Effector CD4-positive, alpha-beta T cell (primary cell): ENCODE results near the gene ANO3.

Experiments used
- DNase-seq: peaks from one replicate; pipeline ENCODE4 v3.0.0-alpha.2; 2020

Gene ANO3

GRCh38 chr11:26510164-26510563, 178.2 kb downstream of the ANO3 start:
- DNase-seq: no peak

GRCh38 chr11:26510756-26511155, 178.8 kb downstream of the ANO3 start:
- no peak for DNase-seq

GRCh38 chr11:26512196-26512595, 180.3 kb downstream of the ANO3 start:
- no peak for DNase-seq

- DNase-seq: no peak
Measured at GRCh38 chr11:26519469-26519868, 187.5 kb downstream of the ANO3 start.

GRCh38 chr11:26522912-26523610, 191.1 kb downstream of the ANO3 start:
- DNase-seq: no peak

GRCh38 chr11:26527685-26528084, 195.8 kb downstream of the ANO3 start:
- DNase-seq: no peak

- no peak for DNase-seq
Measured at GRCh38 chr11:26537341-26537740, 205.4 kb downstream of the ANO3 start.

- DNase-seq: no peak
Measured at GRCh38 chr11:26539517-26539916, 207.6 kb downstream of the ANO3 start.

- DNase-seq: no peak
Measured at GRCh38 chr11:26541870-26542269, 209.9 kb downstream of the ANO3 start.

- no peak for DNase-seq
Measured at GRCh38 chr11:26549176-26549575, 217.2 kb downstream of the ANO3 start.

GRCh38 chr11:26550022-26550421, 218.1 kb downstream of the ANO3 start:
- no peak for DNase-seq

- no peak for DNase-seq
Measured at GRCh38 chr11:26551186-26551801, 219.4 kb downstream of the ANO3 start.

GRCh38 chr11:26553182-26553581, 221.3 kb downstream of the ANO3 start:
- no peak for DNase-seq

- no peak for DNase-seq
Measured at GRCh38 chr11:26554455-26554854, 222.5 kb downstream of the ANO3 start.

- DNase-seq: no peak
Measured at GRCh38 chr11:26556582-26556981, 224.7 kb downstream of the ANO3 start.

GRCh38 chr11:26557666-26558065, 225.7 kb downstream of the ANO3 start:
- DNase-seq: no peak

- DNase-seq: no peak
Measured at GRCh38 chr11:26558190-26558589, 226.3 kb downstream of the ANO3 start.

GRCh38 chr11:26569646-26570045, 237.7 kb downstream of the ANO3 start:
- no peak for DNase-seq

- no peak for DNase-seq
Measured at GRCh38 chr11:26571861-26572654, 240.1 kb downstream of the ANO3 start, which contains the start of gene MUC15. Gene MUC15, minus strand, starts transcription at chr11:26572263. Its CDS starts 5,169 bp downstream, at chr11:26567094.

GRCh38 chr11:26572770-26573402, 241.0 kb downstream of the ANO3 start:
- no peak for DNase-seq

- no peak for DNase-seq
Measured at GRCh38 chr11:26573896-26574295, 242.0 kb downstream of the ANO3 start.

- DNase-seq: no peak
Measured at GRCh38 chr11:26575946-26576345, 244.0 kb downstream of the ANO3 start.

GRCh38 chr11:26578998-26579661, 247.2 kb downstream of the ANO3 start:
- DNase-seq: no peak
